Activated CD8-positive, alpha-beta memory T cell treated with anti-CD3 and anti-CD28 coated beads, Interleukin-2, amount 50 U/mL, for 24 hours (primary cell): ENCODE data around the gene WDR18.

Experiments
- DNase-seq: peaks from one replicate; pipeline ENCODE4 v3.0.0-alpha.2; 2020; ENCODE audit errors: extremely low read depth

The WDR18 gene, protein sequence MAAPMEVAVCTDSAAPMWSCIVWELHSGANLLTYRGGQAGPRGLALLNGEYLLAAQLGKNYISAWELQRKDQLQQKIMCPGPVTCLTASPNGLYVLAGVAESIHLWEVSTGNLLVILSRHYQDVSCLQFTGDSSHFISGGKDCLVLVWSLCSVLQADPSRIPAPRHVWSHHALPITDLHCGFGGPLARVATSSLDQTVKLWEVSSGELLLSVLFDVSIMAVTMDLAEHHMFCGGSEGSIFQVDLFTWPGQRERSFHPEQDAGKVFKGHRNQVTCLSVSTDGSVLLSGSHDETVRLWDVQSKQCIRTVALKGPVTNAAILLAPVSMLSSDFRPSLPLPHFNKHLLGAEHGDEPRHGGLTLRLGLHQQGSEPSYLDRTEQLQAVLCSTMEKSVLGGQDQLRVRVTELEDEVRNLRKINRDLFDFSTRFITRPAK

DNA sequence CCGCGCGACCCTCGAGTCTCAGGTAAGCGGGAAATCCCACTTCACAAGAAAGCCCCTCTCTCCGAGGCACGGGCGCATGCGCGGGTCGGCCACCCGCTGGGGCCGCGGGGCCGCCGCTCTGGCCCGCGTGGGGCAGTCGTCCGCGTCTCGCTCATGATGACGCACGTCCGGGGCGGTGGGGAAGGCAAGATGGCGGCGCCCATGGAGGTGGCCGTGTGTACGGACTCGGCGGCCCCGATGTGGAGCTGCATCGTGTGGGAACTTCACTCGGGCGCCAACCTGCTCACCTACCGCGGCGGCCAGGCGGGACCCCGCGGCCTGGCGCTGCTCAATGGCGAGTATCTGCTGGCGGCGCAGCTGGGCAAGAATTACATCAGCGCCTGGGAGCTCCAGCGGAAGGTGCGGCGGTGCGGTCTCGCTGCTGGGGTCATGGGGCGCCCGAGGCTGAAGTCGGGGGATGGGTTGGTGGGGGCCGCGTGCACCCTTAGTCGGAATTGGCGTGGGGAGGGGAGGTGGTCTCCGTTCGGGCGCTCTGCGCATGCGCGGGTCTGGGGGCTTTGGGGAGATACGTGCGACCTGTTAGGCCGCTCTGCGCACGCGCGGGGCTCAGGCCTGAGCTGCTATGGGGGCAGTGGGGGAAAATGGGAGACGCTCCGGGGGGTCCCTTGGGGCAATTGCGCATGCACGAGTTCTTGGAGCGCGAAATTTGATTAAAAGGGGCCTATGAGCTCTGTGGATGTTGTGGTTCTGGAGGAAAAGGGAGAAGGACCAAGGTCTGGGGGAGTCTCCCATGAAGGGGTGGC lies at the start of gene WDR18:
Gene WDR18 (plus strand): TSS at position 181 of the 803 bp plus-strand sequence. CDS start 9 bp downstream, at position 190.
- DNase-seq: peak; percentile 81

DNA sequence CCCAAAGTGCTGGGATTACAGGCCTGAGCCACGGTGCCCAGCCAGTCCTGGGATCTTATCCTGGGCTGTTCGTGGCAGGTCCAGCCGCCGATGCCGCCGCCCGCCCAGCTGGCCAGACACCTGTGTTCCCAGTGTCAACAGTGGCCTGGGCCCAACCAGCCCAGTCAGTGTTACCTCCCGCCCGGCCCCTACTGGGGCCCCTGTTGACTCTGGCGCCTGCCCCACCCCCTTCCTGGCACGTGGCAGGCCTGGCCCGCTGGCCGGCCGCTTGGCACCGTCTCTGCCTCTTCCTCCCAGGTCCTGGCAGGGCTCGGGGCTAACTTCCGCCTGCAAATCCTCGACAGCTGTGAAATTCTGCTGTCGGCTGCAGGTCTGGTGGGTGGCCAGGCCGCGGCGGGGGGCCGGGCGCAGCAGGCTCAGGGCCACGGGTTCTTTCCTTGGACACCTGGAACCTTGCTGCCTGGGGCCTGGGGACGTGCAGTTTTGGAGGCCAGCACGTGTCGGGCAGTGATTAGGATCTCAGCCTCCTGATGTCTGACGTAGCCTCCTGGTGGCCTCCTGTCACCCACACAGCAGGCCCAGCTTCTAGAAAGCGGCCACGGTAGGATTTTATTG lies 49.2 kb upstream of the WDR18 start:
- no peak for DNase-seq

DNA sequence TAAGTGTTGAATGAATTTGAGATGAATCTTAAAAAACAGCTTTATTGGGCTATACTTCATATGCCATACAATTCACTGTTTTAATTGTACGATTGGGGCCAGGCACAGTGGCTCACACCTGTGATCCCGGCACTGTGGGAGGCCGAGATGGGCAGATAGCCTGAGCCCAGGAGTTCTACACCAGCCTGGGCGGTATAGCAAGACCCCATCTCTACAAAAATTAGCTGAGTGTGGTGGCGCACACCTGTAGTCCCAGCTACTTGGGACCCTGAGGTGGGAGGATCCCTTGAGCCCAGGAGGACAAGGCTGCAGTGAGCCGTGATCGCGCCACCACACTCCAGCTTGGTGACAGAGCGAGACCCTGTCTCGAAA lies 48.0 kb upstream of the WDR18 start:
- DNase-seq: no peak

DNA sequence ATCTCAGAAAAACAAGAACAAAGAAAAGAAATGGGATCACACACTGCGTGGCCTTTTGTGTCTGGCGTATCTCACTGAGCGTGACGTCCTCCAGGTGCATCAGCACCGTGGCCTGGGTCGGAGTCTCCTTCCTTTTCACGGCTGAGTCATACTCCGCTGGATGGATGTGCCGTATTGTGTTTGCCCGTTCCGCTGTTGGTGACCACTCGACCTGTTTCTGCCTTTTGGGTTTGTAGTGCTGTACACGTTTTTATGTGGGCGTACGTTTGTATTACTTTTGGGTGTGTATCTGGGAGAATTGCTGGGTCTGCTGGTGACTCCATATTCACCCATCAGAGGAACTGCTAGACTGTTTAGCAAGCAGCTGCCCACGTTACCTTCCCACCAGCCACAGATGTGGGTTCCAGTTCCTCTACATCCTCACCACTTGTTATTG lies 46.9 kb upstream of the WDR18 start:
- DNase-seq: no peak

DNA sequence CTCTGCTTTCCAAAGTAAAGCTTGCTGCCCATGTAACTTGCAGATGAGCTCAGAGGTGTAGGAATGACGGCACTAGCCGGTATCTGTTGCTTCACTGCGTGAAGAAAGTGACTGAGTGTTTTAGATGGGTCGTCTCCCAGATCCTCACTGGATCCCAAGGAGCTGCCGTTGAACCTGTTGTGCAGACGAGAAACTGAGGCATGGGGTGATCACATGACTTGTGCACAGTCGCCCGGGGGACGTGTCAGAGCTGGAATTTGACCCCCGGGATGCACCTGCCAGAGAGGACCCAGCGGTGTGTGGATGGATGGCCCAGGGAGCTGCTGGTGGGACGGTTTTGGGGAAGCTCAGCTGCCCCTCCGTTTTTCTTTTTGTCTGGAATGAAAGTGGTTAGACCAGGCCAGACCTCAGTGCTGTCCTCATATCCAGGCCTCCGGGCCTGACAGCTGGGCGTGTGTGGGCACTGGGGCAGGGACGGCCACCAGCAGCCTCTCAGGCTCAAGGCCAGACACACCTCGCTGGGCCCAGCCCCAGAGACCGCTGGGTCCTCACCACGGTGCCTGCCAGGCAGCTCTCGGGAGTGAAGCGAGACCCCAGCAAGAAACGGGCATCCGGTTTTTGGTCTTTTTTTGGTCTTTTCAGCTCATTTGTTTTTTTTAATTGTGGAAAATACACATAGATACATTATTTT lies 45.8 kb upstream of the WDR18 start:
- no peak for DNase-seq

DNA sequence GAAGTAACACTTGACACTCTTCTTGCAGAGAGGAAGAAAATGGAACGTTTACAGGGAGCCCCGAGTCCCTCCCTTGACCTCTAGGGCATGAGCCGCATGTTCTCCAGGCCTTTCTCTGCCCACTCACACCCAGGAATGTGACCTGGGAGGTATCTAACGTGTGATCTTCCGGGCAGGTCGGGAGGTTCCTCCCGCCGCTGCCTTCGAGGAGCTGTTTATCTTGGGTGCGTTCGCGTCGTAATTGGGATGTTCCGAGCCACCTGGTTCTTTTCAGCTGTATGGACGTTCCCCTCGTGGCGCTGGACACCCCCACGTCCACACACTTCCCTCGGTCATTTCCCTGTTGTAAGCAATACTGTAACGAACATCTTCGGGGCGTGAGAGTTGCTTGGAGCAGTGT lies 44.7 kb upstream of the WDR18 start:
- no peak for DNase-seq

DNA sequence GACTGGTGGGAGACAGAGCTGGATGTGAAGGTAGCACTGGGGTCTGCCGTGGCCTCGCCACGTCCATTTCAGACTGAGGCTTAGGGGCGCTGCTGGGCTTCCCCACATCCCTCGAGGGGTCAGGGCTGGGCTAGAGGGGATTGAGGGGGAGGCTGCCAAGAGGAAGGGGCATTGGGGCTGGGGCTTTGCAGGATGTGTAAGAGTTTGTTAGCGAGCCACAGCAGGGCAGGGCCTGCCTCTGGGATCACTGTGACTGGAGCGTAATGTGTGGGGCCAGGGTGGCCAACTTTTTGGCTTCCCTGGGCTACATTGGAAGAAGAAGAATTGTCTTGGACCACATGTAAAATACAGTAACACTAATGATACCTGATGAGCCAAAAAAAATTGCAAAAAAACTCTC lies 44.2 kb upstream of the WDR18 start:
- DNase-seq: no peak

DNA sequence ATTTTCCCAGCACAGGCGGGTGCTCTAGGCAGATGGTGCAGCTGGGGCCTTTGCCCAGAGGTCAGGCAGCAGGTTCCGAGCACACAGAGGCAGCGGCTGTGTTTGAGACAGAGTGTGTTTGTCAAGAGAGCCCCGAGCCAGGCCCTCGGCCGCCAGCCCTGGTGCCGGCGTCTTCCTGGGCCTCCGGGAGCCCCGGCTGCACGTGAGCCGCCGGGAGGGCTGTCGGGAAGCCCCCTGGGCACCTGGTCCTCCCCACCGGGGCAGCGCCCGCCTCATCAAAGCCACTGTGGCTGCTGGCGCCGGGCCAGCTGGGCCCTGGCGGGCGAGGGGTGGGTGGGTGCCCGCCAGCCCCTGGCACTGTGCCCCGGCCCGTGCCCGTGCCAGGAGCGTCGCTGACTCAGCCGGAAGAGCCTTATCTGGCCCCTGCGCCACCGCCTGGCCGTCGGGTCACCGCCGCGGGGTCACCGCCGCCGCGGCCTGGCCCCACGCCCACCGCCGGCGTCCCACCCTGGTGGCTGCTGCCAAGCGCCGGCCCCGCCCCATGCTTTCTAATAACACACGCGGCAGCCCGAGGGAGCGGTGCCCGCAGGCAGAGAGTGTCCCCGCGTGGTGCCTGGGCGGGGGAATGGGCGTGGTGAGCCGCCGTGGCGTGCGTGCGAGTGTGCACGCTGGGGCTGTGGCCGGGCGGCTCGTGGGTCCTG lies 43.4 kb upstream of the WDR18 start:
- DNase-seq: no peak

DNA sequence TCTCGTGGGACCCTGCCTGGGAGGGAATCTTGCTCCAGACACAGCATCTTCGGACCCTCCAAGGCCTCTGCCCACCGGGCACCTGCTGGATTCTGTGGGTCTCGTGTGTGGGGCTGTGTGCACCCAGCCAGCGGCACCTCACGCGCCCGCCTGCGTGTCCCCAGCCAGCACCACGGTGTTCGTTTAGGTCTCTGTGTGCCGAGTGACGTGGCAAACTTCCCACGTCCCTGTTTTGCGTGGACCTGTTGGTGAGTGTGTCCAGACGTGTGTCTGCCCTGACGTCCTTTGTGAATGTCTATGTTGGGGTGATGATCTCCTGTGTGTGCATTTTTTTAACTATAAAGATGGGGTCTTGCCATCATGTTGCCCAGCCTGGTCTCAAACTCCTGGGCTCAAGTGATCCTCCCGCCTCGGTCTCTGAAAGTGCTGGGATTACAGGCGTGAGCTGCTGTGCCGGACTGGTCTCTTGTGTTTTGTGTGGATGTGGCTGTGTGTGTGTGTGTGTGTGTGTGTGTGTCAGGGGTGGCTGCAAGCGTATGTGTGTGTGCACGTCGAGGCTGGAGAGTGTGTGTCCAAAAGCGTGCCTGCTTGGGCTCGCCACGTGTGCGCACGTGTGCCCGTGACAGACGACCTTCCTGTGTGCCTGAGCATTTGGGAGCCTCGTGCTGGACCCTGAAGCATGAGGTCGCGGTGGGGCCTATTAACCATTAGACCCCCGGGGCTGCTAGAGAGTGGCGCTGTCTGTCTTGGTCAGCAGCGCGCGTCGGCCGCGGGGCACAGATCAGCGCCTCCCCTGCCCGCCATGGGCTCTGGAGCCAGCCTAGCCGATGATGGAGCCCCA lies 42.6 kb upstream of the WDR18 start:
- no peak for DNase-seq

DNA sequence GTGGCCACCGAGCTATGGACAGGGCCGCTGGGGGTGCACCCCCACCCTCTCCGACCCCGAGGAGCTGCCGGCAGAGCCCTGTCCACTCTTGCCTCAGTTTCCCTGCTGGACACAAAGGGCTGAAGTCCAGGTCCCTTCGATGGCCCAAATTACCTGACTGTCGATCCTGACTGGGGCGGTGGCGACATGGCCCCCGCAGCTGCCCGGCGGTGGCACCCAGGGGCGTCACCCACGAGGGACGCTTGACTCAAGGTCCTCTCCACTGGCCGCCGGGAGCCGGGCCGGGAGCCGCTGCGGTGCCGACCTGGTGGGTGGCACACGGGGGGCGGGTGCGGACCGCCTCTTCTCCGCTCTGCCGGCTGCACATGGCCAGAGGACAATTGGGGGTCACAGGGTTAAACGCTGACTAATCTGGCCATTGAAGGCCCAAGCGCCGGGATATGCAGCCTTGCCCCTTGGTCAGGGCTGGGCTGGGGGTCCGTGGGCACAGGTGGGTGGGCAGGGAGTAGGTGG lies 42.0 kb upstream of the WDR18 start:
- DNase-seq: no peak

DNA sequence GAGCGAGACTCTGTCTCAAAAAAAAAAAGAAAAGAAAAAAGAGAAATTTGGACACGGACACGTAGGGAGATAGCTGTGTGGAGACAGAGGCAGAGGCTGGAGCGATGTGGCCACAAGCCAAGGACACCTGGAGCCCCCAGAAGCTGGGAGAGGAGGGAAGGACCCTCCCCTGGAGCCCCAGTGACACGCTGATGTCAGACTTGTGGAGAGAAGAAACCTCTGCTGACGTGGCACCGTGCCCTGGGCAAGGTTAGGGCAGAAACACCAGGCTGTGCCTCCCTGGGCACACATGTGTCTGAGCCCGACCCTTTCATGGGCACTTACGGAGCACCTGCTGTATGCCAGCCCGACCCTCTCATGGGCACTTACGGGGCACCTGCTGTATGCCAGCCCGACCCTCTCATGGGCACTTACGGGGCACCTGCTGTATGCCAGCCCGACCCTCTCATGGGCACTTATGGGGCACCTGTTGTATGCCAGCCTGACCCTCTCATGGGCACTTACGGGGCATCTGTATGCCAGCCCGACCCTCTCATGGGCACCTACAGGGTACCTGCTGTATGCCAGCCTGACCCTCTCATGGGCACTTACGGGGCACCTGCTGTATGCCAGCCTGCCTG lies 40.5 kb upstream of the WDR18 start:
- DNase-seq: no peak

DNA sequence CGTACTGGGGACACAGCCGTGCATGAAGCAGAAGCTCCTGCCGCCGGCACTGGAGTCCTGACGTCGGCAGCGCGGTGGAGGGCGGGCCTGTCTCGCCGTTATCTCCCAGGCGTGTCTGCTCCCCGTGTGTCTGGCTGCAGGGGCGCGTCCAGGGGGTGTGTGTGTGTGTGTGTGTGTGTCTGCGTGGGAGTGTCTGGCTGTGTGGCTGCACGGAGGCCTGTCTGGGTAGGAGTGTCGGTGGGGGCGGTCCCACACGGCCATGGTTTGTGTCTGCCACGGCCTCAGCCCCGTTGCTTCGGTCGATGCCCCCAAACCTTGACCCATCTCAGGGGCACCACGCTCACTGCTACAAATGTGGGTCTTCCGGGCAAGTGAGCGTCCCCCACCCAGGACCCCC lies 40.0 kb upstream of the WDR18 start:
- no peak for DNase-seq

DNA sequence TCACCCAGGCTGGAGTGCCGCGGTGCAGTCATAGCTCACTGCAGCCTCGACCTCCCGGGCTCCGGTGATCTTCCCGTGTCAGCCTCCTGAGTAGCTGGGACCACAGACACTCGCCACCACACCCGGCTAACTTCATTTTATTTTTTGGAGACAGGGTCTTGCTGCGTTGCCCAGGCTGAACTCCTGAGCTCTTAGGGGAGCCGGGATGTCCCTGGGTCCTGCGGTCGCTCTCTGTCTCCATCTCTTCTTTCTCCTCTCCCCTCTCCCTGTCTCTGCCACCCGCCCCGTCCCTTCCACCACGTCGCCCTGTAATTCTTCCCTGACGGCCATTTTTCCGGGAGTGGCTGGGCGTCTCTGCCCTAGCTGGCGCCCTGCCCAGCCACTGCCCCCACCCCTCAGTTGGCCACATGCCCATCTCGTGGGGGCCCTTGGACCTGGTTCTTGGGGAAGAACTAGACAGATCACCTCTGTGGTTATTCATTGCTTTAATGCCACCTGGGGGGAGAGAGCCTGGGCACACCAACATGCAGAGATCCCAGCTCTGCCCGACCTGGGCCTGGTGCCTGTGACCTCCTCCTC lies 39.4 kb upstream of the WDR18 start:
- no peak for DNase-seq

DNA sequence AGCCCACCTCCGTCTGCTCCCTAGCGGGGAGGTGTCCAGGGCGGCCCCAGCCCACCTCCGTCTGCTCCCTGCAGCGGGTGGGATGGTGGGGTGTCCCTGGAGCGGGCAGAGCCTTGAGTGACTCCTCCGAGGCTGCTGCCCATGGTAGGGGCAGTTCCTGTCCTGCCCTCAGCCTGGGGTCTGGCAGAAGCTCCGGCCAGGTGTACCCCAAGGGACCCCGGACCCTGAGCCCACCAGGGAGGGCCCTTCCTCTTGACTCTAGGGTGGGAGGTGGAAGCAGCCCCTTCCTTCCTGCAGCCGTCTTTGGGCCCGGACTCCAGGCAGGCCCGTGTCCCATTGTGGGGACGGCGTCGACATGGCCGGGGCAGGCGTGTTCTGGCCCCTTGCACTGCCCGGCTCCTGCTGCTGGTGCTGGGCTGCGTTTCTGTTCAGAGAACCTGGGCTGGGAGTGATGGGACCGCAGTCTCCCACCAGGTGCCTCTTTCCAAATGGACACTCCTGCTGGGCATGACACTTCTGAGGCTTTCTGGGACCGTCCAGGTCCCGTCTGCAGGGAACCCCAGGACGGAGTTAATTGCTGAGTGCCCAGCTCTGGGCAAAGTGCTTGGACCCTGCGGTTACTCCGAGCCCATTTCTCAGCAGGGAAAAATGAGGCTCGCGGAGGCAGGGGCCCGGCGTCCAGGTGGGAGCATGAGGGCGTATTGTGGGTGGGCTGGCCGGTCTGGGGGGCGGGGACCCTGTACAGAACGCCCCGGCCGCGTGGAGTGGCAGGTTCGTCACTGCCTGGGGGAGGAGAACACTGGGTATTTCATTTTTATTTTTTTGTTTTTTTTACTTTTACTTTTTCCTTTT lies 38.5 kb upstream of the WDR18 start:
- no peak for DNase-seq

DNA sequence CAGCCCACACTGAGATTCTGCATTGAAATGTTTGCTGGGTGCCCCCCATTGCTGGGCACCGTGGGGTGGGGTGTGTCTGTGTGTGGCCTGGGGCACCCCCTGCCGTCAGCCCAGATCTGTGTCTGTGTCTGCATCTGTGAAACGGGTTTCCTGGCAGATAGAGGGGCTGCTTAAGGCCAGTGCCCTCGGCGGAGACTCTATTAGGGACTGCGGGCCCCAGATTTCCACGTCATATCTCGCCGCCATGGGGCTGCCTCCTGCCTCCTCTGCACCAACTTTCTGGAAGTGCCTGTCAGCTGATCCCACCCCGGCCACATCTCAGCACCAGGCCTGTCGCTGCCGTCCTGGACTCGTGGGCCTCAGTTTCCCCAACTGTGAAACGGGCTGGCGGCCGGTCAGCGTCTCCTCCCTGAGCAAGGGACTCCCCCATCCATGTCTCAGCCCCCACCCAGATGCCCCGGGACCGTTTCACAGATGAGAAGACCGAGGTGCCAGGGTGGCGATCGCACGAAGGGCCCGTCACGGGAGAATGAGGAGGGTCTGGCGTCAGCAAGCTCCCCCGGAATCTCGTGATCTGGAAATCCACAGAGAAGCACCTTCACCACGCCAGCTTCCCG lies 36.9 kb upstream of the WDR18 start:
- no peak for DNase-seq

DNA sequence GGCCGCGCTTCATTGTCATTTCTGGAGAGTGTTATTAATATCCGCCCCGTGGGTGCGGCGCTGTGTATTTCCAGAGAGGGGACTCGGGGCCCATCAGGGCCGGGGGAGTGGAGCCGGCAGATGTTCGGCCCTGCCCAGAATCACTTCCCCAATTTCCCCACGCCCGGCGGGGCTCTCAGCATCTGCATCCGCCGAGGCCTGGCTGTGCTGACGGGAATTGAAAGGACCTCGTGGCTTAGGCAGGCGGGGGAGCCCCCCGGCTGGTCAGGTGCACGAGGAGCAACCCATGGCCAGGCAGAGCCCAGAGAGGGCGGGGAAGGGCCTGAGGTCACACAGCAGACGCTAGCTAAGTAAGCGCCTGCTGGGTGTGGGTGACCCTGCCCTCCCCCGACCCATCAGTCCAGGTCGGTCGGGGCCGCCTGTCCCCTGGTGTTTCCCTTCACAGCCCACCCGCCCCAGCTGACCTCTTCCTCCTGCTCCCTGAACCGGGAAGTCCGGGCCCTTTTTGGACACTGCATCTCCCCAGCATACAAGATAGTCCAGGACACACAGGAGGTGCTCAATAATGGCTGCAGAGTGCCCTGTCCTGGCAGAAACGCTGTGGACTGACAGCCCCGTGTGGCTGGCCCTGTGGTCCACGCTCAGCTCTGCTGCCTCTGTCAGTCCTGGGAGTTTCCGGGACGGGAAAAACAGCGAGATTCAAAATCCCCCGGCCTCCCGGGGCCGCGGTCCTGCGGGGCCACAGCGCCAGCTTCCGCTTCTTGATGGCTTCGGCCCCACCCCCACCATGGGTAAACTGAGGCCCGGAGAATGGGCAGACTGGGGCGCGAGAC lies 36.2 kb upstream of the WDR18 start:
- DNase-seq: no peak

DNA sequence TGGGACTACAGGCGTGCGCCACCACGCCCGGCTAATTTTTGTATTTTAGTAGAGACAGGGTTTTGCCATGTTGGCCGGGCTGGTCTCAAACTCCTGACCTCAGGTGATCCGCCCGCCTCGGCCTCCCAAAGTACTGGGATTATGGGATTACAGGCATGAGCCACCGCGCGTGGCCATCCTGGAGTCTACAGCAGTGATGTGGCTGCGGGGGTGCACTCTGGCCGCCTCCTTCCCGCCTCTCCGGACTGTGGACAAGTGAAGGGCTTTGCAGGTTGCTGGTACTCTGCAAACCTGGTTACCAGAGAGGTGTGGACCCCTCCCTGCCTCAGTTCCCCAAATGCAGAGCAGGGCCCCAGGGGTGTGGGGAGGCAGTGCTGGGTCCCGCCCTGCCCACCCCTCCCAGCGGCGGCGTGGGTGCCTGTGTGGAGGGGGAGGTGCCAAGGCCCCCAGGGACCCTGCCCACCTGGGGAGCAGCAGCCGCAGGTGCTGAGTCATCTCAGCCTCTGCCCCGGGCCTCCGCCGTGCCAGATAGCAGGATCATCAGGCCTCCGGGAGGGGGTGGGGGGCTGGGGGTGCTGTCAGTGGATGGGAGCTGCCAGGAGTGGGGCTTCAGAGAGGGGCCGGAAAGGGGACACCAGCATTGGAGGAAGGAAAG lies 35.2 kb upstream of the WDR18 start:
- no peak for DNase-seq
